Activated CD8-positive, alpha-beta T cell treated with anti-CD3 and anti-CD28 coated beads for 36 hours (primary cell): ENCODE data around the gene DAB2IP. TPM values are rescaled to one million over a fixed set of nuclear protein-coding genes. Genes with fewer than 3 reads are reported as not detected.

Experiments
- ATAC-seq: fragments of 200-7000 bp; cut with Tn5 transposase; one replicate; pipeline ENCODE4 v1.10.0; 2021; ENCODE audit warnings: mild to moderate bottlenecking, moderate library complexity
- CTCF ChIA-PET: fragments of 350-600 bp; sonication (Branson Sonifier 250); formaldehyde crosslinking; loops from one replicate; lab custom pipeline; 2021; ENCODE audit warnings: antibody characterized with exemption; lab: Charles Lee
- POLR2A ChIA-PET: fragments of 350-600 bp; sonication (Branson Sonifier 250); formaldehyde crosslinking; loops from one replicate; lab custom pipeline; 2021; ENCODE audit warnings: antibody characterized with exemption; lab: Charles Lee
- DNase-seq: peaks from one replicate; pipeline ENCODE4 v3.0.0-alpha.2; 2020
- H3K27ac Mint-ChIP-seq: one replicate; pipeline ENCODE4 v1.8.0; 2021; ENCODE audit warnings: mild to moderate bottlenecking, mixed read lengths
- H3K27me3 Mint-ChIP-seq: one replicate; pipeline ENCODE4 v1.8.0; 2021; ENCODE audit warnings: mixed read lengths
- H3K36me3 Mint-ChIP-seq: one replicate; pipeline ENCODE4 v1.8.0; 2021; ENCODE audit warnings: low read depth, mixed read lengths
- H3K4me1 Mint-ChIP-seq: one replicate; pipeline ENCODE4 v1.8.0; 2021; ENCODE audit warnings: low read depth, mixed read lengths
- H3K4me3 Mint-ChIP-seq: one replicate; pipeline ENCODE4 v1.8.0; 2021; ENCODE audit warnings: mild to moderate bottlenecking, moderate library complexity, mixed read lengths
- H3K9me3 Mint-ChIP-seq: one replicate; pipeline ENCODE4 v1.8.0; 2021; ENCODE audit warnings: mixed read lengths
- intact Hi-C: fragments of 100-400 bp; cut with micrococcal nuclease; formaldehyde crosslinking; loops from one replicate; pipeline ENCODE4 v1.10.0; 2022
- total RNA-seq, 2 experiments: library from RNA; stranded (reverse); gene quantifications; one replicate each; pipeline ENCODE4 v1.2.3, GENCODE V29; 2021
- TF ChIP-seq, protein P1 (sequence below): fragments of 200-600 bp; IDR thresholded peaks from one replicate; pipeline ENCODE4 v1.8.0; 2022; ENCODE audit warnings: antibody characterized with exemption, mild to moderate bottlenecking

The DAB2IP gene
- total RNA-seq, 2 experiments from 2014 or later = 0.54 to 1.5 TPM

DNA sequence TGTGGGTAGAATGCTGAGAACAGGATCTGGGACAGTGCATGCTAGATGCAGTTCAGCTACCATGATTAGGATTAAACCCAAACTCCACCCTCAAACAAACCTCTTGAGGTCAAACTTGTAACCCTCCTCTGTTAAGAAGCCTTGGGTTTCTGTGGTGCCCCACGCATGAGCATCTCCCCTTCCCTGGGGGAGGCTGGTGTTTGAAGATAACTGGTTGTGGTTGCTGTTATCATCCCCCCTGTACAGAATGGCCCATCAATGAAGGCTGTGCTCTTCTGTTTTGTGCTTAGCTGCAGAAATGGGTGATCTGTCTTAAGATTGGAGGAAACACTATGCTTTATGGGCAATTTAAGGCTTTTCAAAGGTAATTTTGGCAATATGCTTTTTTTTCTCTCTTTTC lies 4.4 kb upstream of the DAB2IP start:
- POLR2A ChIA-PET = interaction anchor here (0.5 kb wide), 1 partner anchor 492 kb away, joined by 3 read pairs; no protein-coding TSS in a partner anchor
- DNase-seq (no peak), ATAC-seq (no peak)
- TF ChIP-seq, protein P1, sequence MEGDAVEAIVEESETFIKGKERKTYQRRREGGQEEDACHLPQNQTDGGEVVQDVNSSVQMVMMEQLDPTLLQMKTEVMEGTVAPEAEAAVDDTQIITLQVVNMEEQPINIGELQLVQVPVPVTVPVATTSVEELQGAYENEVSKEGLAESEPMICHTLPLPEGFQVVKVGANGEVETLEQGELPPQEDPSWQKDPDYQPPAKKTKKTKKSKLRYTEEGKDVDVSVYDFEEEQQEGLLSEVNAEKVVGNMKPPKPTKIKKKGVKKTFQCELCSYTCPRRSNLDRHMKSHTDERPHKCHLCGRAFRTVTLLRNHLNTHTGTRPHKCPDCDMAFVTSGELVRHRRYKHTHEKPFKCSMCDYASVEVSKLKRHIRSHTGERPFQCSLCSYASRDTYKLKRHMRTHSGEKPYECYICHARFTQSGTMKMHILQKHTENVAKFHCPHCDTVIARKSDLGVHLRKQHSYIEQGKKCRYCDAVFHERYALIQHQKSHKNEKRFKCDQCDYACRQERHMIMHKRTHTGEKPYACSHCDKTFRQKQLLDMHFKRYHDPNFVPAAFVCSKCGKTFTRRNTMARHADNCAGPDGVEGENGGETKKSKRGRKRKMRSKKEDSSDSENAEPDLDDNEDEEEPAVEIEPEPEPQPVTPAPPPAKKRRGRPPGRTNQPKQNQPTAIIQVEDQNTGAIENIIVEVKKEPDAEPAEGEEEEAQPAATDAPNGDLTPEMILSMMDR = no peak
- Mint-ChIP-seq H3K36me3 (no peaks in the 10 kb centered on the region), H3K27me3 (peaks cover 24% of the 10 kb centered on the region), H3K9me3 (no peaks in the 10 kb centered on the region), H3K27ac (no peak overlapping the region), H3K4me1 (peaks cover 14% of the 10 kb centered on the region), H3K4me3 (no peak overlapping the region)
- CTCF ChIA-PET = interaction anchor here (1.6 kb wide), 1 partner anchor 101 kb away, joined by 4 read pairs; no protein-coding TSS in a partner anchor
- intact Hi-C loops = no loop called here

DNA sequence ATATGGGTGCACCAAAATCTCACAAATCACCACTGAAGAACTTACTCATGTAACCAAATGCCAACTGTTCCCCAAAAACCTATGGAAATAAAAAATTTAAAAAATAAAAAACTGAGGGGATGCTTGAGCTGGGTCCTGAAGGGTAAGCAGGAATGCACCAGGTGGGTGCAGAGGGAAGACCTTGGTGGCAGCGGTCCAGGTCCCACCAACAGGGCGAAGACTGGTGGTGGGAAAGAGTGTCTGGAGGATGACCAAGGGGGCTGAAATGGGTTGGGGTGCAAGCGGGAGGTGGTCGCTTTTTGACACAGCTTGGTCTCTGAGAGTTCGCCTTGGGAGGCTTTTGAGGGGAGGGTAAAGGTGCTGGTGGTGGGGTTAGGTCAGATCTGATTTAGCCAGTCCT lies 3.3 kb upstream of the DAB2IP start:
- H3K9me3 Mint-ChIP-seq = no peaks in the 10 kb centered on the region
- POLR2A ChIA-PET = no interaction called here
- CTCF ChIA-PET = interaction anchor here (0.6 to 1.0 kb wide), 2 partner anchors 23 to 36 kb away, joined by 3 read pairs; no protein-coding TSS in a partner anchor
- ATAC-seq (no peak), DNase-seq (no peak)
- no peaks in the 10 kb centered on the region for H3K36me3 Mint-ChIP-seq
- H3K4me3 Mint-ChIP-seq = no peak overlapping the region
- TF ChIP-seq, protein P1 = no peak
- peaks cover 34% of the 10 kb centered on the region for H3K27me3 Mint-ChIP-seq
- intact Hi-C loops = no loop called here
- no peak overlapping the region for H3K27ac Mint-ChIP-seq
- H3K4me1 Mint-ChIP-seq = peaks cover 16% of the 10 kb centered on the region

DNA sequence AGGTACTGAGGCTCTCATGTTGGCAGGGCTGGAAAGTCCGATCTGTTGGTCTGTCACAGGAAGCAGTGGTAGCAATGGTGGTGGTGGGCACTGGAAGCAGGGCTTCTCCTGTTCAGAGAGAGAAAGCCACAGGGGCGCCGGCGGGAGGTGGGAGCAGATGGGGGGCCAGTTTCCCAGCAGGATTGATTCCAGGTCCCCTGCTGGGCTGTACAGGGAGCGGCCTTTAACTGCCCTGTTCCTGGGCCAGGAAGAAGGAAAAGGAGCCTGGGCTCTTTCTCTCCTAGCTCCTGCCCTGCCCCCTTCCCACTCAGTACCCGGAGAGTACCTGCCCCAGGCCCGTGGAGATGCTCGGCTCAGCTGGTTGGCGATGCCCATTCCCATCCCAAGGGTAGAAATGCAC lies 2.6 kb upstream of the DAB2IP start:
- ATAC-seq = no peak
- Mint-ChIP-seq H3K27ac (no peak overlapping the region), H3K36me3 (no peaks in the 10 kb centered on the region), H3K27me3 (peaks cover 40% of the 10 kb centered on the region), H3K4me1 (peaks cover 16% of the 10 kb centered on the region), H3K9me3 (no peaks in the 10 kb centered on the region), H3K4me3 (no peak overlapping the region)
- TF ChIP-seq, protein P1 = no peak
- ChIA-PET CTCF (interaction anchor here (0.6 kb wide), 1 partner anchor 23 kb away, joined by 3 read pairs; no protein-coding TSS in a partner anchor), POLR2A (no interaction called here)
- DNase-seq = no peak
- intact Hi-C loops = no loop called here

DNA sequence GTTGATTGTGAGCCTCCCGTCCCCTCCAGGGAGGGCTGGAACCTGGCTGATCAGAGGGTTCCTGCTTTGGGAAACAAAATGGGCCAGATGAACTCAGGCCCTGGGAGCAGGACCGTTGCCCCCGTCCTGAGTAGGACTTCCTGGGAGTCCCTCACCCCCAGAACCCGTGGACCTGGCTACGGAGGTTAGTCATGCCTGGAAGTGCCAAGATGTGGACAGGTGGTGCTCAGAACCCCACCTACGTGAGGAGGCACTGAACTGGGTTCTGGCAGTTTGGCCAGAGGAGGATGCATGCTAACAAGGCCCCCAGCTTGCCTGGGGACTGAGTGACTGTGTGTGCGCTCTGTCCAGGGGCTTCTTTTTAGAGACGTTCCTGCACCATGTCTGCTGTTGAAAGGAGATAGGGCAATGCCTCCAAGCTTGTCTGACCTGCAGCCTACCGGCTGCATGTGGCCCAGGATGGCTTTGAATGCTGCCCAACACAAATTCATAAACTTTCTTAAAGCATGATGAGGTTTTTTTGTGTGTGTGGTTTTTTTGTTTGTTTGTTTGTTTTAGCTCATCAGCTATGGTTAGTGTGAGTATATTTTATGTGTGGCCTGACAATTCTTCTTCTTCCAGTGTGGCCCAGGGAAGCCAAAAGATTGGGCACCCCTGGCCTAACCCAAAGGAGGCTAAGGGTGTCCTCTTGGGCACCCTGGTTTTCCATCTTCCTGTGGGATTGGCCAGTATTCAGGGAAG lies 1.8 kb upstream of the DAB2IP start:
- POLR2A ChIA-PET = no interaction called here
- ATAC-seq (no peak), DNase-seq (no peak)
- Mint-ChIP-seq H3K4me3 (no peak overlapping the region), H3K9me3 (no peaks in the 10 kb centered on the region), H3K27me3 (peaks cover 47% of the 10 kb centered on the region), H3K4me1 (peaks cover 16% of the 10 kb centered on the region), H3K36me3 (no peaks in the 10 kb centered on the region), H3K27ac (no peak overlapping the region)
- TF ChIP-seq, protein P1 = no peak
- CTCF ChIA-PET = interaction anchor here (1.3 to 1.5 kb wide), 2 partner anchors 9 to 104 kb away, joined by 3 to 4 read pairs; no protein-coding TSS in a partner anchor
- intact Hi-C loops = no loop called here
